Activated CD4-positive, CD25-positive, alpha-beta regulatory T cell treated with anti-CD3 and anti-CD28 coated beads, Interleukin-2, amount 50 U/mL, for 24 hours (primary cell): ENCODE results near the gene CXXC1.
"Not testable (repeated sequence)": the region's sequence is repeated elsewhere in the genome, so short reads cannot be mapped to it uniquely, and the experiment has no call there.

Source experiments
- ATAC-seq, 2 donors: fragments of 150-1000 bp; cut with Tn5 transposase; one replicate each; pipeline ENCODE4 v1.10.0; 2021; ENCODE audit warnings: mild to moderate bottlenecking in 1 of 2, moderate library complexity in 1 of 2

CXXC1 gene

GRCh38 chr18:50297621-50298442 lies 10.3 kb upstream of the CXXC1 start:
- peak; percentile 98 to 99 for ATAC-seq

- no peak for ATAC-seq
Observed at GRCh38 chr18:50293039-50293438, 5.5 kb upstream of the CXXC1 start.

GRCh38 chr18:50289108-50289443 lies 1.6 kb upstream of the CXXC1 start:
- ATAC-seq = no peak

- ATAC-seq = not testable (repeated sequence)
Observed at GRCh38 chr18:50288348-50289107, 1.0 kb upstream of the CXXC1 start.

GRCh38 chr18:50287028-50287440 lies 458 bp downstream of the CXXC1 start:
- no peak for ATAC-seq

GRCh38 chr18:50286391-50287027 lies 983 bp downstream of the CXXC1 start:
- no peak for ATAC-seq

- ATAC-seq = no peak
Observed at GRCh38 chr18:50285631-50286321, 1.7 kb downstream of the CXXC1 start.

- no peak for ATAC-seq
Observed at GRCh38 chr18:50285071-50285470, 2.4 kb downstream of the CXXC1 start.

- no peak for ATAC-seq
Observed at GRCh38 chr18:50284255-50284885, 3.1 kb downstream of the CXXC1 start.

- ATAC-seq = no peak
Observed at GRCh38 chr18:50283469-50284209, 3.9 kb downstream of the CXXC1 start.

GRCh38 chr18:50282521-50283335 lies 4.8 kb downstream of the CXXC1 start:
- no peak for ATAC-seq

- ATAC-seq = no peak
Observed at GRCh38 chr18:50281972-50282520, 5.4 kb downstream of the CXXC1 start.

- ATAC-seq = peak; percentile 92 to 94
Observed at GRCh38 chr18:50281295-50281971, 6.1 kb downstream of the CXXC1 start, which contains the start of gene MBD1. Gene MBD1 (minus strand): TSS chr18:50281523. CDS start chr18:50279992, 1,531 bp downstream.

- no peak for ATAC-seq
Observed at GRCh38 chr18:50280707-50281294, 6.7 kb downstream of the CXXC1 start.

- no peak for ATAC-seq
Observed at GRCh38 chr18:50279752-50280151, 7.7 kb downstream of the CXXC1 start.

GRCh38 chr18:50277942-50278341 lies 9.6 kb downstream of the CXXC1 start:
- no peak for ATAC-seq

- ATAC-seq = no peak
Observed at GRCh38 chr18:50276452-50276851, 11.0 kb downstream of the CXXC1 start.

GRCh38 chr18:50275503-50276036 lies 11.9 kb downstream of the CXXC1 start:
- ATAC-seq = no peak

GRCh38 chr18:50274941-50275340 lies 12.6 kb downstream of the CXXC1 start:
- ATAC-seq = no peak
